GM10266 (cell line): Measurements from ENCODE around the gene KRT12.

ENCODE experiments used
- DNase-seq: peaks from one replicate; pipeline ENCODE4 v3.0.0; 2012; ENCODE audit errors: extremely low spot score
- CTCF ChIP-seq: IDR thresholded peaks from 2 replicates; pipeline ENCODE4 v1.5.1; 2012; ENCODE audit warnings: mild to moderate bottlenecking, low read depth; ENCODE audit not compliant: control insufficient read depth, insufficient read depth; ENCODE audit errors: missing control alignments

Gene KRT12

GRCh38 chr17:40866838-40867237, at the start of gene KRT12:
Gene KRT12 (minus strand): TSS chr17:40867223. CDS start chr17:40867186, 37 bp downstream.
- no peak for TF ChIP-seq CTCF
- DNase-seq = no peak

GRCh38 chr17:40916366-40916765, 49.3 kb upstream of the KRT12 start:
- no peak for DNase-seq
- no peak for TF ChIP-seq CTCF

GRCh38 chr17:40915721-40916256, 48.8 kb upstream of the KRT12 start:
- peak; percentile 44 for DNase-seq
- TF ChIP-seq CTCF = no peak

- no peak for TF ChIP-seq CTCF
- DNase-seq = peak; percentile 59
These were observed 48.2 kb upstream of the KRT12 start for GRCh38 chr17:40915199-40915661.

GRCh38 chr17:40914075-40914855, 47.2 kb upstream of the KRT12 start:
- TF ChIP-seq CTCF = no peak
- DNase-seq = no peak

GRCh38 chr17:40912486-40913210, 45.6 kb upstream of the KRT12 start:
- no peak for DNase-seq
- no peak for TF ChIP-seq CTCF

GRCh38 chr17:40910441-40910841, 43.4 kb upstream of the KRT12 start:
- DNase-seq = no peak
- TF ChIP-seq CTCF = no peak
